NCI-H748 treated with DMSO at 0.1 percent for 48 hours (cell line): ENCODE results near the gene FGFRL1.
"Not testable (repeated sequence)": the region's sequence is repeated elsewhere in the genome, so short reads cannot be mapped to it uniquely, and the experiment has no call there.

Experiments used
- DNase-seq: peaks from one replicate; lab custom pipeline; 2025; lab: John Stamatoyannopoulos, UW

The FGFRL1 gene

GRCh38 chr4:992297-993110 lies 18.9 kb upstream of the FGFRL1 start:
- DNase-seq: no peak

GRCh38 chr4:993111-994029 lies 18.1 kb upstream of the FGFRL1 start, which contains the start of gene SLC26A1:
Gene SLC26A1 (minus strand): TSS chr4:993404. CDS start chr4:991703, 1,701 bp downstream.
- DNase-seq: no peak

GRCh38 chr4:995311-996026 lies 16.0 kb upstream of the FGFRL1 start:
- no peak for DNase-seq

- DNase-seq: no peak
Measured at GRCh38 chr4:996030-996996, 15.1 kb upstream of the FGFRL1 start.

GRCh38 chr4:996997-997374 lies 14.4 kb upstream of the FGFRL1 start:
- DNase-seq: no peak

- DNase-seq: no peak
Measured at GRCh38 chr4:997375-998071, 13.9 kb upstream of the FGFRL1 start.

- no peak for DNase-seq
Measured at GRCh38 chr4:998096-998691, 13.2 kb upstream of the FGFRL1 start.

- not testable (repeated sequence) for DNase-seq
Measured at GRCh38 chr4:999240-999863, 12.1 kb upstream of the FGFRL1 start.

- no peak for DNase-seq
Measured at GRCh38 chr4:999882-1000425, 11.5 kb upstream of the FGFRL1 start.

- DNase-seq: no peak
Measured at GRCh38 chr4:1000686-1001260, 10.7 kb upstream of the FGFRL1 start.

- no peak for DNase-seq
Measured at GRCh38 chr4:1001561-1002130, 9.8 kb upstream of the FGFRL1 start.

- DNase-seq: no peak
Measured at GRCh38 chr4:1002131-1002630, 9.2 kb upstream of the FGFRL1 start.

GRCh38 chr4:1002631-1003251 lies 8.7 kb upstream of the FGFRL1 start:
- no peak for DNase-seq

- no peak for DNase-seq
Measured at GRCh38 chr4:1003271-1004070, 8.0 kb upstream of the FGFRL1 start.

- no peak for DNase-seq
Measured at GRCh38 chr4:1004071-1004418, 7.4 kb upstream of the FGFRL1 start.

GRCh38 chr4:1004557-1005485 lies 6.6 kb upstream of the FGFRL1 start:
- no peak for DNase-seq
